HG02763 (cell line): ENCODE results near the gene VASH1.
"Not testable (repeated sequence)": the region's sequence is repeated elsewhere in the genome, so short reads cannot be mapped to it uniquely, and the experiment has no call there.

Experiments
- ATAC-seq: cut with Tn5 transposase; IDR thresholded peaks from one replicate; pipeline ENCODE4 v1.9.1; 2021; ENCODE audit warnings: mild to moderate bottlenecking, moderate library complexity; ENCODE audit not compliant: unreplicated experiment

The VASH1 gene

DNA sequence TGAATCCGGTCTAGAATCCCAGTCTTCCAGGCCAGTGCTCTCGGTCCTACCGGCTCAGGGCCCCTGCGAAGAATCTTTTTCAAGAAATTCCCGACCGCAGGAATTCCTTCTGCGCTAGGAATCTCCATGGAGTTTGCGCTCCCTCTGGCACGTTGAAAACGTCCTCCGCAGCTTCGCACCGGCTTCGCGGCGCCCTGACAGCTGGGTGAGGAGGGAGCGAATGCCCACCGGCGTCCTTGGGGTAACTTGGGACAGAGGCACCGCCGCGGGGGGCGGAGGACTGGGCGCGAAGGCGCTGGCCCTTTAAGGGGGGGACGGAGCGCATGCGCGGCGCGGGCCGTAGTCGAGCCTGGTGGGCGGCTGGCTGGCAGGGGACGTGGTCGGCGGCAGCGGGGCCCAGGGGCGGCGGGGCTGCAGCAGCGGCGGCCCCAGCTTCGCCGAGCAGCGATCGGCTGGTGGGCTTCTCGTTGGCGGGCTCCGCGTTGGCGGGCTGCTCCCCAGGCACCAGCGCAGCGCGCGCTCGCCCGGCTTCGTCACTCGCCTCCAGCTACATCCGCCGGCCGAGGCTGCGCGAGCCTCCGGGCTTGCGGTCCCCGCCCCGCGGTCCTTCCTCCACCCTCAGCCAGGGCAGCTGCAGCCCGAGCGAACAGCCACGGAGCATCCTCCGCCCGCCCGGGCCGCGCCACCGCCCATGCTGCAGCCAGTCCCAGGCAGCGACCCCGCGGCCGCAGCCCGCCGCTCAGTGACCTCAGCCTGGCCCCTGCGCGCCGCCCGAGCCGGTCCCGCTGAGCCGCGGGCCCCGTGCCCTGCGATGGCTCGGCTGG, at the start of gene VASH1:
TSS of gene VASH1 (plus strand) at position 333 of the 824 bp plus-strand sequence. CDS start 1,354 bp downstream, outside the sequence.
- ATAC-seq, result peak; percentile 61

DNA sequence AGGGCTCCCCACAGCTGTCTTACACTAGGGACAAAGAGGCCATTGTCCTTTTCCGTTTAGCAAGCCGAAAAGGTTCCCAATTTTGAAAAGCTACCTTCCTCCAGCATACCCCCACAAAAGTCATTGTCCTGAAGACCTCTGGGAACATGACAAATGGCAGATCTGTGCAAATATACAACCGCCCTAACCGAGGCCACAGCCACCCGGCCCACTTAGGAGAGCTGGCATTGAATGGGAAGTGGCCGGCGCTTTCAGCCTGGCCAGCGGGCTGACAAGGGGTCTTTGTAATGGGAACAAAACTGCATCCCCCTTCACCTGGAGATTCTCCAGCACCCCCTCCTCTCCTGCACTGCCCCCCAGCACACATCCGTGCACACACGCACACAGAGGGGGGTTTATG, 48.1 kb upstream of the VASH1 start:
- ATAC-seq, result no peak

DNA sequence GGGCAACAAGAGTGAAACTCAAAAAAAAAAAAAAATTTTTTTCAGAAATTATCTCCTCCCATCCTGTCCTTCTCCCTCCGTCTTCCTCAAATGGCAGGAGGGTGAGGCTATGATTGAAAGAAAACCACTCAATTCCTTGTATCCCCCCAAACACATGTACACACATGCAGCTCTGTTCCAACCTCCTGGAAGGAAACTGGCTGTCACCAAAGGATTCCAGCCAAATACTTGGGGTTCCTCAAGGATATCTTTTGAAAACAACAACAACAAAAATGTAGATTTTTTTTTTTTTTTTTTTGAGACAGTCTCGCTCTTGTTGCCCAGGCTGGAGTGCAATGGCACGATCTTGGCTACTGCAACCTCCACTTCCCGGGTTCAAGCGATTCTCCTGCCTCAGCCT, 46.8 kb upstream of the VASH1 start:
- no peak for ATAC-seq

DNA sequence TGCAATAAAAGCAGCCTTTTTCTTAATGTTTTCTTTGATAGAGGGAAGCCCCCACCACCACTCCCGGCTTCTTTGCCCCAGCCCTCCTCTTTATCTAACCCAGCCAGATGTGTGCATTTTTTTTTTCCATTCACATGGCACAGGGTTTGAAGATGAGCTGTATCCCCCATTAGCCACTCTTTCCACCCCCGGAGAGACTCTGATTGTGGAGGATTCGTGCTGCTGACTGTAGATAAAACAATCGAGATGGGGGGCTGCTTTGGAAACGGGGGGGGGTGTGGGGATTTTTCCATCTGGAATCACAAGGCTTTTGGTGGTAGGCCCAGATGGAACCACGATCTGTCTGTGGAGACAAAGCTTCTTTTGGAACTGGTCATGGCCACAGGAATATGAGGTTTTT, 46.2 kb upstream of the VASH1 start:
- ATAC-seq, result no peak

DNA sequence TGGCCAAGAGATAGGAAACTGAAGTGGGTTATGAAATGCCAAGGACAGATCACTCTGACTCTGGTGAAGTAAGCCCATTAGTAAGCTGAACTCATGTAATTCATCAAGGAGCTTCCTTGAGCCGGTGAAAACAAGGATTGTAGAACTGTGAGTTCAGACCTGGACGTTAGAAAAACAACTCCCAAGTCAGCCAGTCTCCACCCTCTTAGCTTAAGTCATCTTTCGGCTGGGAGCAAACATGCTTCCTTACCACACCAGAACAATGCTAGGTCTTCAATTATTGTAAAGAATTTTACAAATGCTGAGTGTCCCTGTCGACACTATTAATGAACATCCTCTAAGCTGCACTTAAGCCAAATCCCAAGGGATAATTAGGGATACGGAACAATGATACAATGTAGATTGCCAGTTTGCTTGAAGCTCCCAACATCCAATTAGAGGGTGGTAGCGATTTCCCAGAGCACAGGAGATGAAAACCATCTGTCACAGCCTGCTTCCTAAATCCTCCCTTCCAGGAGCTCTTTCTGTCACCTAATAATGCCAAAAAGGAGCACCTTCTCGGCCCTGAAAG, 45.7 kb upstream of the VASH1 start:
- ATAC-seq, result no peak

DNA sequence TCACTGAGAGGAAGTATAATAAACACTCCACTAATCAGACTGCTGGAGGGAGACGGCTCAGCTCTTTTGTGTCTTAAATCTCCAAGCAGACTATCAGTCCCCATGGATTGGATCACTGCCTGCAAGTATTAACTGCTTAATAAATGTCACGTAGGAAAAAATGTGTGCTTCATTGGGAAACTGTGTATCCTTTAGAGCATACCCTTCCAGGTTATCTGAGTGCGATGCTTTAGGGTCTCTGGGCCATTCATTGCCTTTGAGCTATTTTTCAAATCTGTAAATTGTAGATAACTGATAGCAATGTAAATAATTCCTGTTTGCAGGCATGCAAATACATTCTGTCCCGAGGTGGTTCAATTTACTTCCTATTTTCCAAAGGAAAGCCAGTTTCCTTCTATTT, 45.0 kb upstream of the VASH1 start:
- ATAC-seq, result no peak

DNA sequence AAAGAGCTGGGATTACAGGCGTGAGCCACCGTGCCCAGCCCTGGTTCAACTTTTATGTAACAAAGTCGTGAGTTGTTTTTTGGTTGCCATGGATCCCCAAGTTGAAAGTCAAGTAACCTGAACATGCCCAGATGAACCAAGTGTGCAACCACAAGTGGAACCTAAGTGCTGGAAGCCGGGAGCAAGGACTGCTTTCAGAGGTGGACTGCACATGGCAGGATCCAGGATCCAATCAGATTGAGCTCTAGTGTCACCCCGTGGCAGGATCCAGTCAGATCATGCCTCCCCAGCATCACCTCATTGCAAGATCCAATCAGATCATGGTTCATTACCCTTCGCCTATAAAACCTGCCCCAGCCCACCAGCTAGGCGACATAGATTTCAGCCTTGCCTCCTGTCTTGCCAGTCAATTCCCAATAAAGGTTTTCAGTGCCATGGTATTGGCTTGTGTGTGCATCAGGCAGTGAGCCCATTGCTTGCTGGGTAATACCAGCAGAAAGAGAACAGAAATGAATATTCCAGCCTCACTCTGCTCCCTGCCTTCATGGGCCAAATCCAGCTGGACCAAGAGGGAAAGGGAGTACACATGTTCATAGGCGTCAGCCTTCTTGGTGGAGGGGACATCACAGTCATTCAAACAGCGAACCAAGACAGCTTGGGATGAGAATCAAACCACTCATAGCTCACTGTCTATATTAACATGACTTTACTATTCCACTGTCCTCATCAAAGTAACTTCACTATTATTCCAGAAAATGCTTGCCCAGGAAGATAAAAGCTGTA, 43.6 kb upstream of the VASH1 start:
- ATAC-seq, result no peak

DNA sequence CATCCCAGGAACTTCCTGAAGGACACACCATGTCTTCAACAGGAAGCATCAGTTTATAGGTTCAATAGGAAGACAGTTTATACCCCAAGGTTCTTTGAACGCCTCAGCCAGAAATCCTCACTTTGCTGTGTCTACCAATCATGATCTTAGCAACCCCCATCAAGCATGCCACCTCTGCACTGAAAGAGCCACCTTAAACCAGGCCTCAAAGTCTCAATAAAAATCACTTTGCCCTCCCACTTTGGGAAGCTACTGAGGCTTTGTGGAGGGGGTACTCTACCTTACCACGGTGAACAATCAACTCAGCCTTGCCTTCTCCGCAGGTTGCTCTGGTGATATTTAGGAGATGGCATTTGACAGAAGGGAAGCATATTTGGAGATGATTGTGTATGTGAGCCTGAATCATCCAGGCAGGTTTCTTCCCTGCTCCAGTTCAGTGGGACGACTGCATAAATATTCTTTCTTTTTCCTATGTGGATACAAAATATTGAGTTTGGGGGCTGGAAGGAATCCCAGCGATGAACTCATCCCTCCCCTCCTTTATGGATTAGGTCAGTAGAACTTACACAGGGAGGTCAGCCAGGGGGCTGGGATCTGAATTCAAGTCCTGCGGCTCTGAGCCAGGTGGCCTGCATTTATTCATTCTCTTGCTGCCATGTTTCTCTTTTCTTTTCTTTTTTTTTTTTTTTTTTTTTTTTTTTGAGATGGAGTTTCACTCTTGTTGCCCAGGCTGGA, 42.8 kb upstream of the VASH1 start:
- no peak for ATAC-seq

DNA sequence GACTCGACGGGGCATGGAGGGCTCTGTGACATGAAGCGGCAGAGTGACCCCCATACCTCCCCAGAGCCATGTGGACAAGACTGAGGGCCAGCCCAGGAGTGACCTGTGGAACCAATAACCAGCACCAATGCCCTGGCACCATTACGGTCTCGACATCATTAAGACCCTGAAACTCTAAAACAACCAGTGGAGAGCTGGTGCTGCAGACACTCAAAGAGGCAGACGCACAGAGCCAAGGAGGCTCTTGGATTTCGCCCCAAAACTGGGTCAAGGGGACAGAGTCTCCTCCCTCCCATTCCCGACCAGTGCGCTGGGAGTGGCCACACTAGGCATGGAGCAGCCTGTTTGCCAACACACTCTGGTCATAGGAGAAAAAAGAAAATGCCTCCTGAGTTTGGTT, 41.6 kb upstream of the VASH1 start:
- ATAC-seq, result no peak

DNA sequence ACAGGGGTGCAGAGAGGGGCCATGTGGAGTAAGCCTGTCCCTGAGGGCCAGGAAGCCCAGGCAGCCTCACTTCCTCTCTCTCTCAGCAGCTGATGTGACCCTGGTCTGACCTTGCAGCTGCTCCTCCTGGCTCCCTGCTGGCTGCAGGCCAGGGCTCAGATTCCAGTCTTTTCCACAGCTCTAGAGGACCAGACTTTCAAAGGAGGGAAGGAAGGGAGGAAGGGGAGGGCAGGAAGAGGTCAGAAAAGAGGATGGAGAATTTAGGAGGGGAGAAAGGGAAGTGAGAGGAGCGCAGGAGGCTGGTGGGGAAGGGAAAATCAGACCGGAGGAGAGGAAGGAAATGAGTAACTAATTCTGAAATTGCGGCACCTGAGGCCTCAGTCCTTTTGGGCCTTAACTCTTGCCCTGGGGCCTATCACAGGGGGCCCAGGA, 40.9 kb upstream of the VASH1 start:
- peak; percentile 61 for ATAC-seq

DNA sequence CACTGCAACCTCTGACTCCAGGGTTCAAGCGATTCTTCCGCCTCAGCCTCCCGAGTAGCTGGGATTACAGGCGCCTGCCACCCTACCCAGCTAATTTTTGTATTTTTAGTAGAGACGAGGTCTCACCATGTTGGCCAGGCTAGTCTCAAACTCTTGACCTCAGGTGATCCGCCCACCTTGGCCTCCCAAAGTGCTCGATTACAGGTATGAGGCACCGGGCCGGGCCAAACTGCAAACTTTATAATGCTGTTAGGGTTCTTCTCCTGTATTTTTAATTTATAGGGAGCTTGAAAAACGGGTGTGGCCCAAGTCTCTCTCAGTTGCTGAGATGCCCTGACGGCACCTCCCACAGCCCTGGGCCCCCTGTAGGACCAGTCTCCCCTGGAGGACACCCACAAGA, 39.8 kb upstream of the VASH1 start:
- ATAC-seq, result not testable (repeated sequence)

DNA sequence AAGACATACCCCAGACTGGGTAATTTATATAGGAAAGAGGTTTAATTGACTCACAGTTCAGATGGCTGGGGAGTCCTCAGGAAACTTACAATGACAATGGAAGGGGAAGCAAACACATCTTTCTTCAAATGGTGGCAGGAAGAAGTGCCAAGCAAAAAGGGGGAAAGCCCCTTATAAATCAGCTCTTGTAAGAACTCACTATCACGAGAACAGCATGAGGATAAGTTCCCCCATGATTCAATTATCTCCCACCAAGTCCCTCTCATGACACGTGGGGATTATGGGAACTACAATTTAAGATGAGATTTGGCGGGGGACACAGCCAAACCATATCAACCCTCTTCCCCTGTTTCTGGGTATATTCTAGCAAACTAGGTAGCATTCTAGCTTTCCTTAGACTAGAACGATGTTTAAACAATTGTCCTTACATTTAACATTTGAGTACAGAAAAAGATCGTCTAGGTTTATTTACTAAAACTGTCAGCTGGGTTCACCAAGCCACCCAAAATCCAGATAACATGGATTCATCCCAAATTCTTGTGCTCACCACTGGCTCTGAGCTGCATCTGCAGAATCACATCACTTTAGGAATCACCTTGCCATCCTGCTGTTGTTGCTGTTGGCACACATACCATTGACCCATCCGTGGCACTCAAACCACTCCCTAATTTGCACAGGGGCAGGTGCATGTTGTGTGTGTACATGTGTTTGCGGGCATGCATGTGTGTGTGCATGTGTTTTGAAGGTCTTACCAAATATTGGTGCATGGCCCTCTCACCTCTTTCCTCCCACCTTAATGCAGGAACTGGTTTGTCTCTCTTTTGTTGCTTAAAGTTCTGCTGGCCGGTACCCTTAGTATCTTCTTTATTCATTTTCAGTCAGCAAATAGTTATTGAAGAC, 36.4 kb upstream of the VASH1 start:
- ATAC-seq, result no peak

DNA sequence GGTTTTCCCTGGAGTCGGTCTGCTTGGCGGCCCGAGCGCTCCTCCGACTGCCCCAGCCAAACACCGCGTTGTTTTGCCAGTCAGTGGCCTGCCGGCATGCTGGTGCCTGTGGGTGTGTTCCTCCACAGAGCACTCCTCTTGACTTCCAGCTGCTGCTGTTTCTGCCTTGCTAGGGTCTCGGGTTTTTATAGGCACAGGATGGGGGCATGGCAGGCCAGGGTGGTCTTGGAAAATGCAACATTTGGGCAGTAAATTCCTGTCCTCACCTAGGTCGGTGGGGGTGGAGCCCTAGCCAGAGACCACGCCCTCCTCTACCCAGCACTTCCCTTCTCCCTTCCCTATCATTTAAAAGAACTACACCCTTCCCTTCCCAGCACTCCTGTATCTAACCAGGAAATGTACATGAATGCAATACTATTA, 34.7 kb upstream of the VASH1 start:
- no peak for ATAC-seq

DNA sequence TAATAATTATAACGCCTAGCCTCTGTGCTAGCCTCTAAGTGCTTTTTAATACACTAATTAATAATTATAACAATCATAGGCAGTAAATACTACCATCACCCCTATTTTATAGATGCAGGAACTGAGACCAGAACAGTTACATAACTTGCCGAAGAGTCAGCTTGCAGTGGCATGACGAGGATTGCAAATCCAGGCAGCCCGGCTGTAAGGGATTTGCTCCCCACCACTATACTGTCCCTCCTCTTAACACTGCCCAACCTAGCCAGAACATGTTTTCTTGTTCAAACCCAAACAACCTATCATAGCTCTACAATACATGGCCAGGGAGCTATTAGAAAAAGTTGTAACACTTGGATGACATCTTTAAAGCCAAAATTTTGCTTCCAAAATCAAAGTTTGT, 33.9 kb upstream of the VASH1 start:
- no peak for ATAC-seq

DNA sequence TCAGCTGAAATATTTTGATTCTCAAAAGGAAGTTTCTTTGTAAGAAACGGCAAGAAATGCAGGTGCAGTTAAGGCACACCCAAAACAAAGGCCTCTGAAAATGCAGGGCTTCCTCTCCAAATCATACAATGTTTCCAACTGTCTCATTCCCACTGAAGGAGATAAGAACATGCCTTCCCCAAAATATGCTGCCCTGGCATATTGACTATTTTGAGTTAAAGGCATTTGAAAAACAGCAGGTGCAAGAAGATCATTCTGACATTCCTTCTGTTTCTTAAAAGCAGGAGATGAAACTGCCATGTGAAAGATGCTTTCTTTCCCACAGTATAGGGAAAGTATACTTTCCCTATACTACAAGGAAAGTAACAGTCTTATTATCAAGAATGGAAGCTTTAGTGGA, 33.4 kb upstream of the VASH1 start:
- ATAC-seq, result no peak

DNA sequence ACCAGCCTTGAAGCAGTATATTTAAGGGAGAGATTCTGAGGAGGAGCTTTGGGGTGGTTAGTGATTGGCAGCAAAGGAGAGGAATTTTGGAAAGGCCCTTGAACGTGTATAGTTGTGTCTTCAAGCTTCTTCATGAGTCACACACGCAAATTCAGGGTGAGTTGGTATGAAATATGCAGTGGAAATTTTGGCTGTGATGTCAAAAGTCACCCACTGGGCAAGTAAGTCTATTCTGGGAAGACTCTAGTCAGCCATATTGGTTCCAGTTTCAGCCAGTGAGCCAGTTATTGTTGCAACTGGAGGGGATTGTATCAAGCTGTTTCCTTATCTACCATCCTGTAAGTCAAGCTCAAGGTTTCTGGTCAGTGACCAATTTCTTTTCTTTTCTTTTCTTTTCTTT, 32.0 kb upstream of the VASH1 start:
- no peak for ATAC-seq

DNA sequence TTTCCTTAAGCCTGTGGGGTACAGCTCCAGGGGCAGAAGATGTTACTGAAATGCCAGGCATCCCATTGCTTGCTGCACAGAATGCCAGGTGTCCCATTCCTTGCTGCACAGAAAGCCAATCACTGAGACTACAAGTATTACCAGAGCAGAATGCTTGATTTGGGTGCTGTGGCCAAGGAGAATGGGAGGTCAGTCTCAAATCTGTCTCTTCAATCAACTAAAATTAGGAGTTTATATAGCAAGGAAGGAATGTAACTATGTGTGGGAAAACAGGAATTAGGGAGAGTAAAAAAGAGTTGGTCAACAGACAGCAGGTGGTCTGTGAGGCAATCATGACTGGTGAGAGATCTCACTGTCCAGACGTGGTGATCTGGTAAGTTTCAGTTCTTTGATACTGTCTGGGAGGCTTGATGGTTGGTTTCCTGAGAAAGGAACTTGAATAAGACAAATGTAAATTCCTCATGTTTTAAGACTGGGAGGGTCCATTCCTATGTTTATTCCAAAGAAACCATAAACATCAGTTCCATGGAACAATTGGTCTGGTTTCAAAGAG, 31.2 kb upstream of the VASH1 start:
- ATAC-seq, result no peak

DNA sequence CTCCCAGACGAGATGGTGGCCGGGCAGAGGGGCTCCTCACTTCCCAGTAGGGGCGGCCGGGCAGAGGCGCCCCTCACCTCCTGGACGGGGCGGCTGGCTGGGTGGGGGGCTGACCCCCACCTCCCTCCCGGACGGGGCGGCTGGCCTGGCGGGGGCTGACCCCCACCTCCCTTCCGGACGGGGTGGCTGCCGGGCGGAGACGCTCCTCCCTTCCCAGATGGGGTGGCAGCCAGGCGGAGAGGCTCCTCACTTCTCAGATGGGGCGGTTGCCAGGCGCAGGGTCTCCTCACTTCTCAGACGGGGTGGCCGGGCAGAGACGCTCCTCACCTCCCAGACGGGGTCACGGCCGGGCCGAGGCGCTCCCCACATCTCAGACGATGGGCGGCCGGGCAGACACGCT, 26.8 kb upstream of the VASH1 start:
- ATAC-seq, result not testable (repeated sequence)

DNA sequence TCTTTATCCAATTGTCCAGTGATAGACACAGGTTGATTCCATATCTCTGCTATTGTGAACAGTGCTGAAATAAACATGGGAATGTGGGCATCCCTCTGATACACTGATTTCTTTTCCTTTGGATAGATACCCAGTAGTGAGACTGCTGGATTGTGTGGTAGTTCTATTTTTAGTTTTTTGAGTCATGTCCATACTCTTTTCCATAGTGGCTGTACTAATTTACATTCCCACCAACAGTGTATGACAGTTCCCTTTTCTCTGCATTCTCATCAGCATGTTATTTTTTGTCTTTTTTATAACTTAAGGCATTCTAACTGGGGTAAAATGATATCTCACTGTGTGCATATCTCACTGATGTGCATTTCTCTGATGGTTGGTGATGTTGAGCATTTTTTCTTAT, 24.8 kb upstream of the VASH1 start:
- ATAC-seq, result no peak

DNA sequence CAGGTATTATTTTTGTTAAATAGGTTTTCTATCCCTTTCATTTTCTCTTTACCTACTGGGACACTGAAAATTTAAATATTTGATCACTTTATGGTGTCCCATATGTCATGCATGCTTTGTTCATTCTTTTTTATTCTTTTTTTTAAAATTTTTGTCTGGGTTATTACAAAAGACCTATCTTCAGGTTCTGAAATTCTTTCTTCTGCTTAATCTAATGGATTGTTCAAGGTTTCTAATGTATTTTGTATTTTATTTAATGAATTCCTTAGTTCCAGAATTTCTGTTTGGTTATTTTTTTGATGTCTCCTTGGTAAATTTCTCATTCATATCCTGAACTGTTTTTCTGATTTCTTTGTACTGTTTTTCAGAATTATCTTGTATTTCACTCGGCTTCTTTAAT, 20.2 kb upstream of the VASH1 start:
- no peak for ATAC-seq
